Putamen (tissue), 1 donor: ENCODE measurements around the gene TEX35.

Experiments used
- DNase-seq: peaks from one replicate; pipeline ENCODE4 v3.0.0-alpha.2; 2016; ENCODE audit warnings: low spot score

TEX35 gene

GRCh38 chr1:178518894-178519293, 6.0 kb downstream of the TEX35 start:
- DNase-seq, result no peak

- no peak for DNase-seq
Measured at GRCh38 chr1:178520803-178521202, 7.9 kb downstream of the TEX35 start.

GRCh38 chr1:178521241-178521640, 8.3 kb downstream of the TEX35 start:
- DNase-seq, result no peak

- no peak for DNase-seq
Measured at GRCh38 chr1:178527117-178527516, 14.2 kb downstream of the TEX35 start.

- DNase-seq, result no peak
Measured at GRCh38 chr1:178528228-178528952, 15.5 kb downstream of the TEX35 start.

- DNase-seq, result no peak
Measured at GRCh38 chr1:178528953-178529335, 16.0 kb downstream of the TEX35 start.

GRCh38 chr1:178529364-178530036, 16.6 kb downstream of the TEX35 start:
- DNase-seq, result no peak

GRCh38 chr1:178530037-178530402, 17.1 kb downstream of the TEX35 start:
- no peak for DNase-seq

GRCh38 chr1:178530502-178530901, 17.6 kb downstream of the TEX35 start:
- DNase-seq, result no peak

GRCh38 chr1:178531887-178532286, 19.0 kb downstream of the TEX35 start:
- DNase-seq, result no peak

- peak; percentile 76 for DNase-seq
Measured at GRCh38 chr1:178532392-178532791, 19.5 kb downstream of the TEX35 start.

GRCh38 chr1:178533121-178533946, 20.4 kb downstream of the TEX35 start:
- DNase-seq, result no peak

GRCh38 chr1:178534137-178534868, 21.4 kb downstream of the TEX35 start:
- DNase-seq, result no peak

GRCh38 chr1:178536329-178536728, 23.4 kb downstream of the TEX35 start:
- DNase-seq, result no peak

- peak; percentile 70 for DNase-seq
Measured at GRCh38 chr1:178536844-178537371, 24.0 kb downstream of the TEX35 start.

GRCh38 chr1:178537382-178538090, 24.6 kb downstream of the TEX35 start:
- no peak for DNase-seq

GRCh38 chr1:178538192-178538916, 25.4 kb downstream of the TEX35 start:
- no peak for DNase-seq

GRCh38 chr1:178539291-178539690, 26.4 kb downstream of the TEX35 start:
- DNase-seq, result no peak

GRCh38 chr1:178540204-178540603, 27.3 kb downstream of the TEX35 start:
- DNase-seq, result peak; percentile 10

GRCh38 chr1:178540646-178541045, 27.7 kb downstream of the TEX35 start:
- DNase-seq, result peak; percentile 83

- no peak for DNase-seq
Measured at GRCh38 chr1:178541379-178541778, 28.5 kb downstream of the TEX35 start.
